Upper lobe of left lung (tissue), 6 donors: ENCODE measurements around the gene MAN1B1. TPM values are rescaled to one million over a fixed set of nuclear protein-coding genes. Genes with fewer than 3 reads are reported as not detected.

ENCODE experiments used
- ATAC-seq, 2 donors: fragments of 200-7000 bp; cut with Tn5 transposase; one replicate each; pipeline ENCODE4 v1.9.1; 2022; ENCODE audit warnings: mild to moderate bottlenecking in 2 of 2, moderate library complexity in 2 of 2; ENCODE audit not compliant: low FRiP score in 2 of 2
- DNase-seq, 2 donors: peaks; one replicate each; pipeline ENCODE4 v3.0.0-alpha.2; 2019 to 2020
- H3K27ac ChIP-seq, 4 donors: fragments of 200-600 bp; sonication (generic); one replicate each; pipeline ENCODE4 v1.5.1; 2016 to 2019
- H3K27me3 ChIP-seq, 4 donors: fragments of 200-600 bp; sonication (generic); one replicate each; pipeline ENCODE4 v1.5.1; 2017 to 2019
- H3K36me3 ChIP-seq, 4 donors: fragments of 200-600 bp; sonication (generic); one replicate each; pipeline ENCODE4 v1.5.1; 2016 to 2019
- H3K4me1 ChIP-seq, 4 donors: fragments of 200-600 bp; sonication (generic); one replicate each; pipeline ENCODE4 v1.5.1; 2018 to 2019
- H3K4me3 ChIP-seq, 4 donors: fragments of 200-600 bp; sonication (generic); one replicate each; pipeline ENCODE4 v1.5.1; 2017 to 2019; ENCODE audit warnings: mild to moderate bottlenecking in 2 of 4, moderate library complexity in 1 of 4
- H3K9me3 ChIP-seq, 4 donors: fragments of 200-600 bp; sonication (generic); one replicate each; pipeline ENCODE4 v1.5.1; 2018 to 2019
- CTCF ChIP-seq, 6 experiments: fragments of 450-650 bp in 4 of 6; fragments of 200-600 bp in 2 of 6; sonication (generic) in 2 of 6; IDR thresholded peaks; one replicate each; pipeline ENCODE4 v1.5.1; 2016 to 2019; ENCODE audit warnings: antibody characterized with exemption in 6 of 6
- EP300 ChIP-seq, 4 donors: sonication (generic); formaldehyde crosslinking; IDR thresholded peaks; one replicate each; pipeline ENCODE4 v1.5.1; 2017; ENCODE audit warnings: antibody characterized with exemption in 4 of 4, control low read depth in 2 of 4
- POLR2A ChIP-seq, 4 donors: fragments of 450-650 bp; IDR thresholded peaks; one replicate each; pipeline ENCODE4 v1.5.1; 2016 to 2017; ENCODE audit warnings: antibody characterized with exemption in 4 of 4, mild to moderate bottlenecking in 2 of 4
- POLR2AphosphoS5 ChIP-seq, 2 donors: sonication (generic); formaldehyde crosslinking; IDR thresholded peaks; one replicate each; pipeline ENCODE4 v1.5.1; 2017; ENCODE audit warnings: antibody characterized with exemption in 2 of 2
- WGBS, 2 donors: methylation state at CpG; one replicate each; pipeline ENCODE4 v1.1.5; 2017 to 2018; 5-methylcytosine and 5-hydroxymethylcytosine counted together
- total RNA-seq, 6 donors: library from RNA; depleted of rRNA in 4 of 6; stranded (reverse); fragments of >200 nt in 4 of 6; gene quantifications; one replicate each; pipeline versions ENCODE4 v1.1.0 to v1.2.1, GENCODE V29; 2016 to 2021
- donor health status: DM: no; HTN: no; CAD: no; lungs with moderate emphysema.
- donor health status: DM: no; HTN: yes; CAD: no; lungs with severe emphysema.

MAN1B1 gene
- total RNA-seq, 6 donors from 2014 or later = 38.0 to 97.4 (median 54.1) TPM

- DNase-seq = peak in 1 of 2 donors; percentile 72
These were observed 61.5 kb downstream of the MAN1B1 start for GRCh38 chr9:137148242-137148641.

GRCh38 chr9:137148661-137149060, 61.9 kb downstream of the MAN1B1 start:
- ATAC-seq (no peak), DNase-seq (peak in 1 of 2 donors; percentile 59)
- H3K27me3 ChIP-seq = peaks cover 0 to 8% (median 0%) of the 10 kb centered on the region in 4 donors
- H3K4me3 ChIP-seq = no peak overlapping the region
- H3K9me3 ChIP-seq = peaks cover 0 to 6% (median 0%) of the 10 kb centered on the region in 4 donors
- H3K36me3 ChIP-seq = no peaks in the 10 kb centered on the region
- WGBS, 2 donors = 74 to 76% methylated on average over 14 to 19 of the region's 19 CpGs
- H3K4me1 ChIP-seq = no peaks in the 10 kb centered on the region
- H3K27ac ChIP-seq = no peak overlapping the region
- no peak for TF ChIP-seq POLR2A (IDR thresholded peaks at IDR 0.05)
- TF ChIP-seq CTCF (IDR thresholded peaks at IDR 0.05) = no peak
- no peak for TF ChIP-seq POLR2AphosphoS5 (IDR thresholded peaks at IDR 0.05)
- TF ChIP-seq EP300 (IDR thresholded peaks at IDR 0.05) = no peak

More at GRCh38 chr9:137148242-137148641, 61.5 kb downstream of the MAN1B1 start:
- H3K27me3 ChIP-seq = peaks cover 0 to 8% (median 0%) of the 10 kb centered on the region in 4 donors
- H3K4me3 ChIP-seq = no peak overlapping the region
- peaks cover 0 to 6% (median 0%) of the 10 kb centered on the region in 4 donors for H3K9me3 ChIP-seq
- H3K27ac ChIP-seq = no peak overlapping the region
- TF ChIP-seq POLR2A (IDR thresholded peaks at IDR 0.05) = no peak
- no peak for TF ChIP-seq POLR2AphosphoS5 (IDR thresholded peaks at IDR 0.05)
- no peaks in the 10 kb centered on the region for H3K36me3 ChIP-seq
- 63 to 73% methylated on average over 15 to 27 of the region's 27 CpGs for WGBS, 2 donors
- ATAC-seq = no peak
- H3K4me1 ChIP-seq = no peaks in the 10 kb centered on the region

GRCh38 chr9:137149363-137149762, 62.6 kb downstream of the MAN1B1 start:
- H3K4me1 ChIP-seq = no peaks in the 10 kb centered on the region
- WGBS, 2 donors = 84 to 91% methylated on average over 4 to 5 of the region's 5 CpGs
- TF ChIP-seq POLR2AphosphoS5 (IDR thresholded peaks at IDR 0.05) = no peak
- TF ChIP-seq CTCF (IDR thresholded peaks at IDR 0.05) = no peak
- no peak for TF ChIP-seq EP300 (IDR thresholded peaks at IDR 0.05)
- TF ChIP-seq POLR2A (IDR thresholded peaks at IDR 0.05) = no peak
- H3K4me3 ChIP-seq = no peak overlapping the region
- ATAC-seq (no peak), DNase-seq (peak in 1 of 2 donors; percentile 3)
- H3K27ac ChIP-seq = no peak overlapping the region
- H3K9me3 ChIP-seq = peaks cover 0 to 6% (median 0%) of the 10 kb centered on the region in 4 donors
- H3K27me3 ChIP-seq = peaks cover 0 to 8% (median 0%) of the 10 kb centered on the region in 4 donors
- H3K36me3 ChIP-seq = no peaks in the 10 kb centered on the region

GRCh38 chr9:137149942-137150616, 63.3 kb downstream of the MAN1B1 start:
- 55 to 60% methylated on average over 16 to 20 of the region's 20 CpGs for WGBS, 2 donors
- Histone ChIP-seq H3K36me3 (no peaks in the 10 kb centered on the region), H3K4me1 (no peaks in the 10 kb centered on the region), H3K27ac (no peak overlapping the region), H3K4me3 (no peak overlapping the region), H3K9me3 (peaks cover 0 to 6% (median 0%) of the 10 kb centered on the region in 4 donors), H3K27me3 (peaks cover 0 to 8% (median 0%) of the 10 kb centered on the region in 4 donors)
- ATAC-seq = no peak
- peak in 1 of 2 donors; percentile 20 for DNase-seq
- TF ChIP-seq EP300 (IDR thresholded peaks at IDR 0.05) = no peak
- TF ChIP-seq POLR2A (IDR thresholded peaks at IDR 0.05) = no peak
- TF ChIP-seq CTCF (IDR thresholded peaks at IDR 0.05) = no peak
- TF ChIP-seq POLR2AphosphoS5 (IDR thresholded peaks at IDR 0.05) = no peak

- H3K36me3 ChIP-seq = no peaks in the 10 kb centered on the region
- no peak for ATAC-seq
These were observed 64.1 kb downstream of the MAN1B1 start for GRCh38 chr9:137150617-137151457.

More at GRCh38 chr9:137150617-137151457, 64.1 kb downstream of the MAN1B1 start:
- 29 to 34% methylated on average over 33 to 34 of the region's 34 CpGs for WGBS, 2 donors
- H3K4me1 ChIP-seq = no peaks in the 10 kb centered on the region
- peak in 1 of 2 donors; percentile 38 for DNase-seq
- H3K9me3 ChIP-seq = peaks cover 0 to 6% (median 0%) of the 10 kb centered on the region in 4 donors
- H3K27me3 ChIP-seq = peaks cover 0 to 9% (median 0%) of the 10 kb centered on the region in 4 donors
- no peak overlapping the region for H3K4me3 ChIP-seq
- no peak for TF ChIP-seq POLR2A (IDR thresholded peaks at IDR 0.05)
- no peak for TF ChIP-seq CTCF (IDR thresholded peaks at IDR 0.05)
- no peak for TF ChIP-seq EP300 (IDR thresholded peaks at IDR 0.05)
- TF ChIP-seq POLR2AphosphoS5 (IDR thresholded peaks at IDR 0.05) = no peak
- H3K27ac ChIP-seq = no peak overlapping the region
